SIG-M5 treated with dmso at 0.1 percent for 504 hours (cell line): ENCODE results near the gene GPR31.

Experiments used
- DNase-seq: peaks from one replicate; lab custom pipeline; 2025; ENCODE audit not compliant: unreplicated experiment; lab: John Stamatoyannopoulos, UW

GPR31 gene

DNA sequence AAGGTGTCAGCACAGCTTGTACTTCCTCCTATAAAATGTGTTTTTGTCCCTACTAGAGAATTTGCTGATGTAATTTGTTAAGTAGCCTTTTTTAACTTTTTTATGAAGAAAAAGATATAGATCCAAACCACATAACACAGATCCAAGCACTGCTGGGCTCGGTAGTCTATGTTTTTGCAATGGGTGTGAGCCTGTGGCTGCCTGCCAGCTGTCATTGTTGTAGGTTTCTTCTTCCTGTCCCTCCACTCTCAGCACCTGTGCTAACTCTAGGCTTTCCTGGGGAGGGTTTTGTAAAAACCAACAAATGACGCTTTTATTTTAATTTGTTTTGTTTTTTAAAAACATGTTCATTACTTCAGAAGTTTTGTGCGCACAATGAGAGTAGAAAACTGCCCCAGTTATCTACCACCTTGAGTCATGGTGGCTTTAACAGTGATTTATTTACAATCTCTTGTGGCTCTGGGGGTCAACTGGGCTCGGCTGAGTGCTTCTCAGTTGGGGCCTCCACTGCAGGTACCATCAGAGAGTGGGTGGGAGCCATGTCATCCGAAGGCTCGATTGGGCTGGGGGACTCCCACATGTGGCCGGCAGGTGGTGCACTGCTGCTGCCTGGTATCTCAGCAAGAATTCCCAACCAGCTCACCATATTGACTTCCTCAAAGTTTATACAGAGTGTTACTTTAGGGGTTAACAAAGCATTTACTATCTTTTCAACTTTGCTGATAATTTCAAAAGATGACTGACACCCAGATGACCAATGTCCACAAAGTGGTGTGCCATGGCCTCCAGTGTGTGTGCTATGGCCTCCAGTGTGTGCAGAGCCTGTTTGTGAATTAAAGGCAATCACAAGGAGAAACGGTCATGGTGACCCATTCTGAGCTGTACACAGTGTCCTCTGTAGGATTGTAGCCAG lies 37.9 kb downstream of the GPR31 start:
- DNase-seq, result no peak

DNA sequence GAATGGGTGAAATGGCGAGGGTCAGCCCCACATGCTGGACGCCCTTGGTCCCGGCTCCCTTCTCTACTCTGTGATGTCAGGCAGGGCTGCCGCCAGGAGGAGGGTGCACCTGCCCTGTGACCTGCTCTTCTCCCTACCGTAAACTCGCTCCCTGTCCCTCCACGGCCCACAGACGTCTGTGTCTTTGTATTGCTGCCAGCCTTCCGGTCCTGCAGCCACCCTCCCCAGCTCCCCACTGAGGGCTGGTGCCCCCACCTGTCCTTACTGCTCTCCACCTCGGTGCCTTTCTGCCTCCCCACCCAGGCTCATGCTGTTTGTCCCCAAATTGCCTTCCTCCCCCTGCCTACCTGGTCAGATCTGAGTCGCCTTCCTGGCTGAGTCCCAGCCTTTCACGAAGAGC lies 38.9 kb downstream of the GPR31 start:
- no peak for DNase-seq

DNA sequence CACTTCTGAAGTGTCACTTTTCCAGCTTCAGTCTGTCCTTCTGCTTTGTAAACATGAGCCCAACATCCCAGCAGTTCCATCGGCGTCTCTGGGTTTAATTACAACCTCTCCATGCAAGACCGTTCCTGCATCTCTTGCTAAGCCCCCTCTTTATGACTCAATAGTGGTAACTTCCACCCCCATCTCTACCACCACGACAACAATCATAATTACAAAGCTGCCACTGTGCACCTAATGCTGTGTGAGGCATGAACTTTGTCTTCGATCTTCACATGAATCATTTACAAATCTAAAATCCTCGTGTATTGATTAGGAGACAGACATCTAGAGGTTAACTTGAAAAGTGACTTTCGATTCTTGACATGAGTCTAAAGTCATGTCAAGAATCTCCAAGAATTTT lies 39.8 kb downstream of the GPR31 start:
- no peak for DNase-seq

DNA sequence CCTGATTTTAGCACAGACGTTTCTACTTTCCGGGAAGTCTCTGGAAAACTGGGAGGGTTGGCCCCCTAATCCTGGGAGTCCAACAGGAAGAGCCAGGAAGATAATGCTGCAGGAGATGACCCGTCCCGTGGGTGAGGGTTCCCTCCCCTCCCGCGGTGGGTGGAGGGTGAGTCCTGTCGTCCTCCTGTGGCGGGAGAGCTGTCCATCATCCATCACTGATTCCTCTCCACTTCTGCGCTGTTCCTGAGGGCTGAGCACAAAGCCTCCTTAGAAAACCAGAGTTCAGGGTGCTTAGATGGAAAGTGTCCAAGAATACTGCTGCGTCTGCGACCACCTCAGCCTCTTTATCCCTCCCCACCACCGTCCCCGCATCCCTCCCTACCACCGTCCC lies 40.9 kb downstream of the GPR31 start:
- no peak for DNase-seq

DNA sequence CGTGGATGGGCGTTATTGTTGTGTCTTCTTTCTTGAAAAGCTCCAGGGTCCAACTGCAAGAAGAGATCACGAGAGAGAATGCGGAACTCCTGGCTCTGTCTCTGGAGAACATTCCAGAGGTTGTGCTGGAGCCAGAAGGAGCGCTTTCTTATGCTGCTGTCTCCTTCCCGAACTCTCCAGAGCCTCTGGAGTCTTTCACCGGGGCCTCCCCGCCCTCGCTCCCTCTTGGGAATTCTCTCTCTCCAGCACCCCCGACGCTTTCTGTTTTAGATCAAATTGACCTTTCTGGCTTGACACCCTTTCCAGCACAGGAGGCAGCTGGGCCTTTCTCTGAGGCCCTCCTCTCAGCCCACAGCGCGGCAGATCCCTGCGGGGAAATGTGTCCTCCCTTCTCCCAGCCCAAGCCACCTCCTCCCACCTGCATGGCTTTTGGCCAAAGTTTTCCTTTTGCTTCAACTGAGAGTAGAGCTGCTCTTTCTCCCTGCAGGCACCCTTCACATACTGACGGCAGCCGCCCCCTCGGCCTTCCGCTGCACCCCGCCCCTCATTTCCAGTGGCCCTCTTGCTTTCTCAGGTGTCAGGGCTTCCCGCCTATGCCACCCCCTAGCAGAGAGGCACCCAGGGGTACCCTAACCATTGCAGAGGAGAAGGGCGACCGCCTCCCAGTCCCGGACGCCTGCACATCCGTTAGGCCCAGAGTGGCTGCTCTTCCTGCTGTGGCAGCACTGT lies 41.5 kb downstream of the GPR31 start:
- no peak for DNase-seq

DNA sequence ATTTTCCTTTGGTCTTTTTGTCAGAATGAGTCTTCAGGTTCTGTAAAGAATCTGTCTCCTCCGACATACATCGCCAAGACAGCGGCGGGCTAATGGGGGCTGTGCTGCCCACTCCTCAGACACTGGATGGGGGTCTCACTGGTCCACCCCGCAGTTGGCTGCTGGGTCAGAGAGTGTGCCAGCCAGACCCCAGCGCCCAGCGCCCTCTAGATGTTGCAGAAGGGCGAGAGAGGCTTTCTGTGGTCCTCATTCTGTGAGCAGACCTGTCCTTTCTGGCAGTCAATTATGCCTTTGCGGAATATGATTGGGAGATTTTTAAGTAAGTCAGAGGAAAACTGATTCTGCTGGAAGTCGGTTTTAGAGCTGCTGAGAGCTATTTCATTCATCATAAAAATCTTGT lies 42.7 kb downstream of the GPR31 start:
- no peak for DNase-seq

DNA sequence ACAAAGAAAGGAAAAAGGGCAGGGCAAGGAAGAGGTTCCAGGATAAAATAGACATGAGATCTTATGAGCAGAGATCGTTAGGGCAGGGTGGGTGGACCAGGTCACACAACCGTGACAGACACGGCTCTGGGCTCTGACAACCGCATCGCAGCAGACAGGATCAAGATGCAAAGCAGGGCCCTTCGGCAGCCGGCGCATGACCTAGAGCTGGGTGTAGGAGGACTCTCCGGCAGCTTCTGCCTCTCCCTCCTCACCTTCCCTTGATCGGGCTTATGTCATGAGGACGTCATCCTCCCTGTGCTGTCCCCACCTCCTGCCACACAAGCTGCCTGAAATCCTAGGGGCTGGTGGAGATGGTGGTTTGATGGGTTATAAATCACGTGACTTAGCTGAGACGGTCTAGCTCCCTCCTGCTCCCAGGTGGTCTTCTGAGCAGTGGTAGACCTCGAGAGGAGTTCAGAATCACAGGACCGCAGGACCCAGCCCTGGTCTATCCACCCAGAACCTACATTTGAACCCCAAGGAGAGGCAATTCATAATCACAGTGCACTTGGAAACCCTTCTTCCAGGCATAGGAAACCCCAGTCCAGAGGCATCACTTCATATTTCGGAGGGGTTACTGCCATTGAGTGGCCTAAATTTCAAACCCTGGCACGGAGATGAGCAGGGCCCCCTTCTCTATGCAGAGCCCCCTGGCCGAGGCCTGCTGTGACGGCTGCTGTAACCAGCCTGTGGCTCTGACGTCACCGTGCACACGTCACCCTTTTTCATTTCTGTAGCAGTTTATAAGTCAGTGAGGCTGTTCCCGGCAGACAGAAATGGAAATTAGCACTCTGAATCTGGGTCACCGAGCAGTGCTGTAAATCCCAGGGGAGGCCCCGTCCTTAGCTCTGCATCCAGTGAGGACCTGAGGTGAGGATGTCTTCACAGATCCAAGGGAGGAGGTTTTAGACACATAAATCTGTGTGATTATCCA lies 43.6 kb downstream of the GPR31 start:
- no peak for DNase-seq

DNA sequence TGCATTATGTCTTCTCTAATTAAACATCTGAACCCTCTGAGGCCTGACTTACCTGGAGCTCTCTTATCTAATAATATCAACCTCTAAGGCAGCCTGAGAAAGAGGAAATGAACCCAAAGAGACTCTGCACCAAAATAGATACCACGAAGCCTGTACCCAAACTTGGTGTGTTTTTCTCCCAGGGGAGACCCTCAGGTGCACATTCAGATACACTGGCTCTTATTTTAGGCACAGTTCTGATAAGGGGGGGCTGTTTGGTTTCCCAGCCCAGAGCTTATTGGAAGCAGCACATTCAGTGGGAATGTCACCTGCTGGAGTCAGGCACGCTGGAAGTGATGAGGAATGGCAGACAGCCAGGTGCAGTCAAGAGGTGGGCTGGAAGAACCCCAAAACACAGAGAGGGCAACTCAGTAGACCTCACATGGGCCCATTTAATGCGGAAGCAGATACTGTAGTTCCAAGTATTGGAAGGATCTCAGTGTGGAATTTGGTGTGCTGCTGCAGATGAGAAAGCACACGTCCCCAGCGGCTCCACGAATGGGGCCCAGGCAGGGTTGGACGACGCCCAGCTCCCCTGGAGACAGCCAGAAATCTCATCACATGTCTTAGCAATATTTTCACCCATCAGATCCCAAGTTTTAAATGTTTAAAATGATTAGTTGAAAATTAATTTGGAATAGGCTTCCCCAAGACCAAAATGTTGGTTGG lies 44.6 kb downstream of the GPR31 start:
- no peak for DNase-seq

DNA sequence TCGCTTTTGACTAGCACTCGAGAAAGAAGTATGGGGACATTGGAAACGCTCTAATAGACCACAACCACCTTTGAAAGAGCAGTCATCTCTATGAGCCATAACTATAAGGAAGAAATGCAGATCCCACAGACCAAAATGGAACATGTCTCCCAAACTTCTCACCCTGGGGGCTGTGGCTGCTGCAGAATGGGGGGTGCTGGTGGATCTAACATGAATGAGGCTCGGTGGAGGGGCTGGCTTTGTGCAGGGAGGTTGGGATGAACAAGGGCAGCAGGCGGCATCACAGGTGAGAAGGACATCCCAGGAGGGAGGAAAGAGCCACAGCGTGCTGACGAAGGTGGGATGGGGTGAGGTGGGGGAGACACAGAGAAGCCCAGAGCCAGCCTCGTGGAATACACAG lies 45.4 kb downstream of the GPR31 start:
- DNase-seq, result no peak

DNA sequence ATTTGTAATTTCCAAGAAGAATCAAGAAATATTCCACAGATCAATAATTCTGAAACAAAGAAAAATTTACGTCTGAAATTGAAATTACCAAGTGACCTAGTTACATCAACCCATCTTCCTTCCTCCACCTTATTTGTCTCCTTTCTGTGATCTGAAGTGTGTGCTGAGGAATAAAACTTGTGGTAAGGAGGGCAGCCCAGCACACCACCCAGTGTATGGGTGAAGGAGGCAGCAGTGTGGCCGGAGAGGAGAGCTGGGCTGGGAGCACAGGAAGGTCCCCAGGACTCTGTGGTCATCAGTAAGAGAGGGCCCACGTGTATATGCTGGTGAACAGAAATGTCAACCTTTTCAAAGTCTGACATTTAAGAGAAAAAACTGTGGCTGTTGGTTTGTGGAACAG lies 46.2 kb downstream of the GPR31 start:
- DNase-seq, result no peak

DNA sequence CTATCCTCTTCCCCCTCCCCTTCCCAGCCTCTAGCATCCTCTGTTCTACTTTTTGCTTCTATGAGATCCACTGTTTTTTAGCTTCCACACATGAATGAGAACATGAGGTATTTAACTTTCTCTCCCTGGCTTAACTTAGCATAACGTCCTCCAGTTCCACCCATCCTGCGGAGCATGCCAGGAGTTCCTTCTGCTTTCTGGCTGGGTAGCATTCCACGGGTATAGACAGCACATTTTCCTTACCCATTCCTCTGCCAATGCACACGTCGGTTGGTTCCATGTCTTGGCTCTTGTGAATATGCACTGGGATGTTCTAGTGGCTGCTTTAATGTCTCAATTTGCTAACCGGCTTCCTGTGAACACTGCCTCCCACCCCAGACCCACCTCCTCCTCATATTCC lies 48.1 kb downstream of the GPR31 start:
- no peak for DNase-seq

DNA sequence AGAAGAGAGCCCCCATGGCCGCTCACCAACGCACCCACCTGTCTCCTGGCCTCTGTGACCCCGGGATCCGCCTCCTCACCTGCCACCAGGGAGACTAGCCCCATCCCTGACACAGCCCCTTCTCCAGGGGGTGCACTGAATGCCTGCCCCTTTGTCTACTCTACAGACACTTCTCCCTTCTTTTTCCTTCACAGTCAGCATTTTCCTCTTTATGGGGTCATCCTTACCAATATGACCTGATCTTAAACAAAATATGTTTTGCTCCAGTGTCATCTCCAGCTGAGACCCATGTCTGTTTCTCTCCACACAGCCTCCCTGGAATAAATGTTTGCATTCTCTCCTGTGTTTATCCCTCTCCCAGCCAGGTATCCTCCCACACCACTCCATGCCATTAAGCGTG lies 49.5 kb downstream of the GPR31 start:
- no peak for DNase-seq

DNA sequence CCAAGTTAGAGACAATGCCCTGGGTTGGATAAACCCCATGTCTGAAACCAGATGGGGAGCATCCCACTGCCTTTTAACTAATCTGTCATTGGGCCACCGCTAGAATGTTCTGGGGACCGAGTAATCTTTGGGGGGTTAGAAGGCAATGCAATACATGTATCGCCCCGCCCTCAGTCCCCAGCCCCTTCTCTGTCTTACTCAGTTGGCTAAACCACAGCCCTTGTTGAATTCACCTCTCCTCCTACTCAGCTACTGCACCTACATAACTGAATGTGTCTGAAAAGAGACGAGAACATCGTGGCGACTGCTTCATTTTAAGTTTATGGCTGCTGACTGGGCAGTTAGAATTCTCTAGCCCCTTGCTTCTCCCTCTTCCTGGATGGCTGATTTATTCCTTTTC lies 50.0 kb downstream of the GPR31 start:
- DNase-seq, result no peak

DNA sequence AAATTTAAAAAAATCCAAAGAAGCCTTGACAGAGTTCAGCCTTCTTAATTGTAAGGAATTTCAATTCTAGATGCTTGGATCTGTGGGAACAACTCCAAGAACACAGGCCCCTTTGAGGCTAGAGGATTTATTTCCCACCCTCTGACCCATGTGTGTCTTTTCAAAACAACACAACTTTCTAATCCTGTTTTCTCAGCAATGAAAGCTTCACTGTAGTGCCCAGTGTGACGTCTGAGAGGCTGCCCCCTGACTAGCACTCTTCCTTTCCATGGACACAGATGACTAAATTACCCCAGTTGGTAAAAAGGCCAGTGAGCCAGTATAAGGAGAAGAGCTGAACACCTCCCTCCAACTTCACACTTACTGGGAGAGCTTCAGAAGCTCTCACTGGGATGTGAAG lies 51.4 kb downstream of the GPR31 start:
- DNase-seq, result no peak
